ENCODE data around the gene XK.

DNA sequence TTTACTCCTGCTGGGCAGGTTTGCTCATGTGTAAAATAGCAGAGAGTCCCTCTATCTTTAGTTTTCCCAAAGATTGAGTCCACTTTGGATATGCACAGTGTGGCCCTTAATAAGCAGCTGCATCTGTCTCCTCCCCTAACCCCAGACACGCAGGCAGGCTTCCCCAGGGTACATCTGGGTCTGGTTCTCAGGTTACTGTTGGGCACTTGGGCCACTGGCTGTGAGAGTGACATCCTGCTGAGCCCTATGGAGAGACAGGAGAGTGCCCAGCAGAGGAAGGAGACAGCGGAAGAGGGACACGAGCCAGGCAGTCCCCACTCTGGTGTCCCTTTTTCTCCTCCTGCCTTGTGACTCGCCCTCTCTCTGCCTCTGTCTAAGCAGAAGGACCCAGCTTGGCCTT, 16.0 kb downstream of the XK start:
- TF ChIP-seq, protein P1, sequence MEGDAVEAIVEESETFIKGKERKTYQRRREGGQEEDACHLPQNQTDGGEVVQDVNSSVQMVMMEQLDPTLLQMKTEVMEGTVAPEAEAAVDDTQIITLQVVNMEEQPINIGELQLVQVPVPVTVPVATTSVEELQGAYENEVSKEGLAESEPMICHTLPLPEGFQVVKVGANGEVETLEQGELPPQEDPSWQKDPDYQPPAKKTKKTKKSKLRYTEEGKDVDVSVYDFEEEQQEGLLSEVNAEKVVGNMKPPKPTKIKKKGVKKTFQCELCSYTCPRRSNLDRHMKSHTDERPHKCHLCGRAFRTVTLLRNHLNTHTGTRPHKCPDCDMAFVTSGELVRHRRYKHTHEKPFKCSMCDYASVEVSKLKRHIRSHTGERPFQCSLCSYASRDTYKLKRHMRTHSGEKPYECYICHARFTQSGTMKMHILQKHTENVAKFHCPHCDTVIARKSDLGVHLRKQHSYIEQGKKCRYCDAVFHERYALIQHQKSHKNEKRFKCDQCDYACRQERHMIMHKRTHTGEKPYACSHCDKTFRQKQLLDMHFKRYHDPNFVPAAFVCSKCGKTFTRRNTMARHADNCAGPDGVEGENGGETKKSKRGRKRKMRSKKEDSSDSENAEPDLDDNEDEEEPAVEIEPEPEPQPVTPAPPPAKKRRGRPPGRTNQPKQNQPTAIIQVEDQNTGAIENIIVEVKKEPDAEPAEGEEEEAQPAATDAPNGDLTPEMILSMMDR (IDR thresholded peaks at IDR 0.05; ENCODE audit: insufficient read depth, low read depth, low read length): no peak
- no peak for TF ChIP-seq EZH2 (IDR thresholded peaks at IDR 0.05; ENCODE audit: insufficient read depth, low read length)

All from astrocyte (in vitro differentiated cells and primary cell).